ENCODE results near the gene OR6K6.

DNA sequence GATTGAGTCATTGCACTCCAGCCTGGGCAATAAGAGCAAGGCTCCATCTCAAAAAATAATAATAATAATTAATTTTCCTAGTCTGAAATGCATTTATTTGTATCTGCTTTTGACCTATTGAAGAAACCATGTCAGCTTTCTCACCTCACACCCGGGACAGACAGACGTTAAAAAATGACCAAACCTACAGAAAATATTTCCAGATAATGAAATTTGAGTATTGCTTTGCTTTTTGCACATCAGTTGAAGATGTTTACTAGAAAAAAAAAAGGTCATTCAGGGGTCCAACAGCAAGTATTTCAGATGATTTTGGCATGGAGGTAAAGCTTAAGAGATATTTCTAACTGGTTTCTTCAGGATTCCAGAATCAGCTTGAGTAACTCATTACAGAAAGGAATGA is at the start of gene OR6K6:
- TF ChIP-seq, protein P1, sequence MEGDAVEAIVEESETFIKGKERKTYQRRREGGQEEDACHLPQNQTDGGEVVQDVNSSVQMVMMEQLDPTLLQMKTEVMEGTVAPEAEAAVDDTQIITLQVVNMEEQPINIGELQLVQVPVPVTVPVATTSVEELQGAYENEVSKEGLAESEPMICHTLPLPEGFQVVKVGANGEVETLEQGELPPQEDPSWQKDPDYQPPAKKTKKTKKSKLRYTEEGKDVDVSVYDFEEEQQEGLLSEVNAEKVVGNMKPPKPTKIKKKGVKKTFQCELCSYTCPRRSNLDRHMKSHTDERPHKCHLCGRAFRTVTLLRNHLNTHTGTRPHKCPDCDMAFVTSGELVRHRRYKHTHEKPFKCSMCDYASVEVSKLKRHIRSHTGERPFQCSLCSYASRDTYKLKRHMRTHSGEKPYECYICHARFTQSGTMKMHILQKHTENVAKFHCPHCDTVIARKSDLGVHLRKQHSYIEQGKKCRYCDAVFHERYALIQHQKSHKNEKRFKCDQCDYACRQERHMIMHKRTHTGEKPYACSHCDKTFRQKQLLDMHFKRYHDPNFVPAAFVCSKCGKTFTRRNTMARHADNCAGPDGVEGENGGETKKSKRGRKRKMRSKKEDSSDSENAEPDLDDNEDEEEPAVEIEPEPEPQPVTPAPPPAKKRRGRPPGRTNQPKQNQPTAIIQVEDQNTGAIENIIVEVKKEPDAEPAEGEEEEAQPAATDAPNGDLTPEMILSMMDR (IDR thresholded peaks at IDR 0.05 in 8 of 11, conservative IDR thresholded peaks at IDR 0.05 in 3 of 11), result no peak
- TF ChIP-seq POLR2A (IDR thresholded peaks at IDR 0.05), result no peak

Measured in spleen (tissue), 7 donors.